Type B pancreatic cell (in vitro differentiated cells): Measurements from ENCODE around the gene ZC3H18. TPM values are rescaled to one million over a fixed set of nuclear protein-coding genes. Genes with fewer than 3 reads are reported as not detected.

Source experiments
- DNase-seq: peaks from one replicate; pipeline ENCODE4 v3.0.0; 2021; ENCODE audit warnings: mixed read lengths; ENCODE audit not compliant: unreplicated experiment; ENCODE audit errors: extremely low spot score
- H3K27ac Mint-ChIP-seq: 2 replicates; pipeline ENCODE4 v1.8.0; 2021; ENCODE audit warnings: mild to moderate bottlenecking, mixed read lengths
- H3K27me3 Mint-ChIP-seq: 2 replicates; pipeline ENCODE4 v1.8.0; 2021; ENCODE audit warnings: mixed read lengths
- H3K36me3 Mint-ChIP-seq: 2 replicates; pipeline ENCODE4 v1.8.0; 2021; ENCODE audit warnings: mixed read lengths
- H3K4me1 Mint-ChIP-seq: one replicate; pipeline ENCODE4 v1.8.0; 2021; ENCODE audit warnings: mixed read lengths; ENCODE audit not compliant: unreplicated experiment
- H3K4me3 Mint-ChIP-seq: 2 replicates; pipeline ENCODE4 v1.8.0; 2021; ENCODE audit warnings: mild to moderate bottlenecking, mixed read lengths
- H3K9me3 Mint-ChIP-seq: 2 replicates; pipeline ENCODE4 v1.8.0; 2021; ENCODE audit warnings: mixed read lengths
- total RNA-seq: library from RNA; stranded (reverse); gene quantifications from 2 replicates; pipeline ENCODE4 v1.2.1, GENCODE V29; 2021; ENCODE audit warnings: low replicate concordance
- TF ChIP-seq, protein P1 (sequence below): fragments of 200-600 bp; sonication (generic); conservative IDR thresholded peaks from 2 replicates; pipeline ENCODE4 v1.5.0; 2021; ENCODE audit warnings: antibody characterized with exemption, mild to moderate bottlenecking

The ZC3H18 gene
- total RNA-seq, 1 donor from 2014 or later, result 70.2 TPM

- peaks cover 1% of the 10 kb centered on the region for H3K27me3 Mint-ChIP-seq
- TF ChIP-seq, protein P1, sequence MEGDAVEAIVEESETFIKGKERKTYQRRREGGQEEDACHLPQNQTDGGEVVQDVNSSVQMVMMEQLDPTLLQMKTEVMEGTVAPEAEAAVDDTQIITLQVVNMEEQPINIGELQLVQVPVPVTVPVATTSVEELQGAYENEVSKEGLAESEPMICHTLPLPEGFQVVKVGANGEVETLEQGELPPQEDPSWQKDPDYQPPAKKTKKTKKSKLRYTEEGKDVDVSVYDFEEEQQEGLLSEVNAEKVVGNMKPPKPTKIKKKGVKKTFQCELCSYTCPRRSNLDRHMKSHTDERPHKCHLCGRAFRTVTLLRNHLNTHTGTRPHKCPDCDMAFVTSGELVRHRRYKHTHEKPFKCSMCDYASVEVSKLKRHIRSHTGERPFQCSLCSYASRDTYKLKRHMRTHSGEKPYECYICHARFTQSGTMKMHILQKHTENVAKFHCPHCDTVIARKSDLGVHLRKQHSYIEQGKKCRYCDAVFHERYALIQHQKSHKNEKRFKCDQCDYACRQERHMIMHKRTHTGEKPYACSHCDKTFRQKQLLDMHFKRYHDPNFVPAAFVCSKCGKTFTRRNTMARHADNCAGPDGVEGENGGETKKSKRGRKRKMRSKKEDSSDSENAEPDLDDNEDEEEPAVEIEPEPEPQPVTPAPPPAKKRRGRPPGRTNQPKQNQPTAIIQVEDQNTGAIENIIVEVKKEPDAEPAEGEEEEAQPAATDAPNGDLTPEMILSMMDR, result no peak
- DNase-seq, result no peak
- no peaks in the 10 kb centered on the region for H3K36me3 Mint-ChIP-seq
- H3K4me3 Mint-ChIP-seq, result no peak overlapping the region
- no peak overlapping the region for H3K27ac Mint-ChIP-seq
- H3K9me3 Mint-ChIP-seq, result no peaks in the 10 kb centered on the region
- no peaks in the 10 kb centered on the region for H3K4me1 Mint-ChIP-seq
These were observed 106.5 kb downstream of the ZC3H18 start for GRCh38 chr16:88676502-88677242.

DNA sequence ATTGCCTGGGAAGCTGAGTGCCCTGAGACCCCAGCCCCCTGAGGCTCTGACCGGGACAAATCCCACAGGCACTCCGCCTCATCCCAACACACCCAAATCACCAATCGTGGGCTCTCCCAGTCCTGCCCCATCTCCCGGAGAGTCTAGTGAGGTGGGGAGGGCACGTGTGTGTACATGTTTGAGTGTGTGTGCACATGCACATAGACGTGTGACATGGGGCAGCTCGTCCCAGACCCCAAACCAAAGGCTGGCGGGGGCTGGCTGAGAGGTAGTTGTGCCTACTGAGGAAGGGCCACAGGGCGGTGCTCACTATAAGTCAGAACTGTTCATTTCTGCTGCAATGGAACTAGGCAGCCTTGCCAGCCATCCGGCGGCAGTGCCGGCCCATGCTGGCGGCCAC, 107.5 kb downstream of the ZC3H18 start:
- TF ChIP-seq, protein P1, result no peak
- no peak for DNase-seq
- Mint-ChIP-seq H3K9me3 (no peaks in the 10 kb centered on the region), H3K27ac (no peak overlapping the region), H3K4me1 (no peaks in the 10 kb centered on the region), H3K27me3 (peaks cover 11% of the 10 kb centered on the region), H3K36me3 (no peaks in the 10 kb centered on the region), H3K4me3 (no peak overlapping the region)

- no peak for DNase-seq
- Mint-ChIP-seq H3K27me3 (peaks cover 11% of the 10 kb centered on the region), H3K36me3 (no peaks in the 10 kb centered on the region), H3K4me3 (no peak overlapping the region), H3K9me3 (no peaks in the 10 kb centered on the region), H3K4me1 (no peaks in the 10 kb centered on the region), H3K27ac (no peak overlapping the region)
- TF ChIP-seq, protein P1, result no peak
These were observed 108.2 kb downstream of the ZC3H18 start for GRCh38 chr16:88678224-88678979.

DNA sequence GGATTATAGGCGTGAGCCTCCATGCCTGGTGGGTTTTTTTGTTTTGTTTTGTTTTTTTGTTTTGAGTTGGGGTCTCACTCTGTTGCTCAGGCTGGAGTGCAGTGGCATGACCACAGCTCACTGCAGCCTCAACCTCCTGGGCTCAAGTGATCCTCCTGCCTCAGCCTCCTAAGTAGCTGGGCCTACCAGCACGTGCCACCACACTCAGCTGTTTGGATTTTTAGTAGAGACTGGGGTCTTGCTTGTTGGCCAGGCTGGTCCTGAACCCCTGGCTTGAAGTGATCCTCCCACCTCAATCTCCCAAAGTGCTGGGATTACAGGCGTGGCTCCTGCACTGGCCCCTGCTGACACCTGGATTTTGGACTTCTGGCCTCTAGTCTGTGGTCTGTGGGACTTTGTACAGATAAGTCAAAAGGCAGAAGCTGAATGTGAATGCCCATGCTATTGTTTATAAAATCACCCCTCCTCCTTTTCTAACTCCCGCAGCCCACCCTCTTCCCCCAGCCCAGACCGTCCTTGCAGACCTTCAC, 110.4 kb downstream of the ZC3H18 start:
- Mint-ChIP-seq H3K4me3 (no peak overlapping the region), H3K36me3 (no peaks in the 10 kb centered on the region), H3K27me3 (peaks cover 30% of the 10 kb centered on the region), H3K4me1 (no peaks in the 10 kb centered on the region), H3K9me3 (no peaks in the 10 kb centered on the region), H3K27ac (no peak overlapping the region)
- no peak for DNase-seq
- TF ChIP-seq, protein P1, result no peak

GRCh38 chr16:88681084-88681680, 111.0 kb downstream of the ZC3H18 start:
- Mint-ChIP-seq H3K27ac (no peak overlapping the region), H3K36me3 (no peaks in the 10 kb centered on the region), H3K4me3 (no peak overlapping the region), H3K9me3 (no peaks in the 10 kb centered on the region), H3K4me1 (no peaks in the 10 kb centered on the region), H3K27me3 (peaks cover 30% of the 10 kb centered on the region)
- TF ChIP-seq, protein P1, result peak; percentile 46
- DNase-seq, result no peak

Other genes with a start within 250 kb of the ZC3H18 start
- 0.43 and 1.5 TPM in 2 replicates for gene ZNF469, start 187.4 kb upstream of the ZC3H18 start, total RNA-seq
- gene ZFPM1, start 117.1 kb upstream of the ZC3H18 start, total RNA-seq, result 24.0 and 26.7 TPM in 2 replicates
- gene IL17C, start 68.2 kb downstream of the ZC3H18 start, total RNA-seq, result 0.39 TPM in 1 of 2 replicates, not detected in the other
- 120 and 144 TPM in 2 replicates for gene CYBA, start 80.7 kb downstream of the ZC3H18 start, total RNA-seq
- gene MVD, start 92.7 kb downstream of the ZC3H18 start, total RNA-seq, result 59.0 and 60.6 TPM in 2 replicates
- gene SNAI3, start 116.1 kb downstream of the ZC3H18 start, total RNA-seq, result 0.68 and 0.79 TPM in 2 replicates
- 11.9 and 20.1 TPM in 2 replicates for gene RNF166, start 136.0 kb downstream of the ZC3H18 start, total RNA-seq
- 25.1 and 27.1 TPM in 2 replicates for gene CTU2, start 136.1 kb downstream of the ZC3H18 start, total RNA-seq
- gene PIEZO1, start 214.8 kb downstream of the ZC3H18 start, total RNA-seq, result 33.3 and 94.7 TPM in 2 replicates
- gene CDT1, start 233.4 kb downstream of the ZC3H18 start, total RNA-seq, result 17.7 and 36.8 TPM in 2 replicates
- 116 and 153 TPM in 2 replicates for gene APRT, start 241.5 kb downstream of the ZC3H18 start, total RNA-seq